Subcutaneous adipose tissue (tissue), 4 donors: ENCODE measurements around the gene THOC6. TPM values are rescaled to one million over a fixed set of nuclear protein-coding genes. Genes with fewer than 3 reads are reported as not detected.

ENCODE experiments used
- CTCF ChIP-seq: fragments of 450-650 bp; IDR thresholded peaks from one replicate; pipeline ENCODE4 v1.5.1; 2016; ENCODE audit warnings: low read depth, mild to moderate bottlenecking, control low read depth, antibody characterized with exemption, moderate library complexity
- total RNA-seq, 4 donors: library from RNA; depleted of rRNA; stranded (reverse); fragments of >200 nt; gene quantifications; one replicate each; pipeline ENCODE4 v1.1.0, GENCODE V29; 2016

Gene THOC6
- total RNA-seq, 4 donors from 2014 or later, result 10.8 to 17.2 (median 13.8) TPM

DNA sequence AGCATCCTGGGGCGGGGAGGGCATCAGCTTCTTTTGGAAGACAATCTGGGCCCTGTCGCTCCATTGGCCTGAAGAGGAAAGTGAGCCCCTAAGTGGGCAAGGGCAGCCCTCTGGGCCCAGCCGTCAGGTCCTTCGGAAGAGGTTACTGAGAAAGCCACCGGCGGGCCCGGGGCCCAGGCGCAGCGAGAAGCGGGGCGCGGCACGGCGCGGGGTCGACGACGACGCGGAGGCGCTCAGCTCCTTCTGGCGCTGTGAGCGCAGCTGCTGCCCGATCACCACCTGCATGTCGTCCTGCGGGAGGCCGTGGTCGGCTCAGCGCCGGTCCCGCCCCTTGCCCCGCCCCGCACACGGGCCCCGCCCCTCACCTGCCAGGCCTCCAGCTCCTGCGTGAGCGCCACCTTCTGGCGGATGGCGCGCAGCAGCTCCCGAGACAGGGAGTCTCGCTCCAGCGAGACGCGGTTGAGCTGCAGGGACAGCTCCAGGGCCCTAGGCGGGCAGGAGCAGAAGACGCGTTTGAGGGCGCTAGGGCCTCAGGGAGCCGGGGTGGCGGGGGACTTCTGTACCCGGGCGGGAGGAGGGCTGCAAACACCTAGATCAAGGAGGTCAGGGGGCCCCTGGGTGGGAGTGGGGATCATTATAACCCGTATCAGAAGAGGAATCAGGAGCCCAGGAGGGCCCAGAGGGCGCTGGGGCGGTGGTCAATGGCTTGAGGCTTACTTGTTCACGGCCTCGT lies 4.3 kb downstream of the THOC6 start:
- TF ChIP-seq CTCF, result no peak

GRCh38 chr16:3028716-3029319 lies 5.0 kb downstream of the THOC6 start:
- no peak for TF ChIP-seq CTCF

DNA sequence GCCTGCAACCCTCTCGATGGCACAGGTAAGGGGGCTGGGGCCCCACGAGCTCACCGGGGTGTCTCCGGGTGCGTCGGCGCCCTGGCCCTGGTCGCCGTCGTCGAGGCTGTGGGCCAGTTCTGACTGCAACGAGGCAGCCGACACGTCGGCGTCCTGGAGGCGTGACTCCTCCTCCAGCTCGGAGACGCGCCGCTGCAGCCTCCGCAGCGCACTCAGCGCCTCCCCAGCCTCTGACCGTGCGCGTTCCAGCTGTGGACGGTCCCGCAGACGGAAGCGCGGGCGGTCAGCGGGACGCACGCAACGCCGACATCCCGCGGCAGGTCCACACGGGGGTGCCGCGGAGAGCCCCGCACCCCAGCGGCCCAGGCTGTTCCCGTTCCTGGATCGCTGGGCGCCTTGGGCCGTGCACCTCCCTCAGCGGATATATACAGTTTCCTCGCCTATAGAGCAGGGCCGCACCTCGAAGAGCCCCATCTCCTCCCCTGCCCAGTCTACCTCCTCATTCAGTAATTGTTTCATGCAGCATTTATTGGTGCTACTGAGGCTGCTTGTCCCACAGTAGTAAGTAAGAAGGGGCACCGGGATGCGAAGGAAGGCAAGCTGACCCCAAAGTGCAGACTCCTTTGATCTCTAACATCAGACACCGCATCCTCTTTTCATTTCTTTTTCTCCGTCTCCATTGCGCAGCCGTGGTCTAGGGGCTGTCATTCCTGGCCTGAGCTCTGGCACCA lies 5.8 kb downstream of the THOC6 start:
- TF ChIP-seq CTCF, result no peak

- no peak for TF ChIP-seq CTCF
Measured at GRCh38 chr16:3030222-3031212, 6.7 kb downstream of the THOC6 start.

GRCh38 chr16:3032624-3033023 lies 8.8 kb downstream of the THOC6 start:
- no peak for TF ChIP-seq CTCF

- TF ChIP-seq CTCF, result no peak
Measured at GRCh38 chr16:3035289-3035971, 11.6 kb downstream of the THOC6 start.
